ENCODE measurements around the gene NR1D1.

DNA sequence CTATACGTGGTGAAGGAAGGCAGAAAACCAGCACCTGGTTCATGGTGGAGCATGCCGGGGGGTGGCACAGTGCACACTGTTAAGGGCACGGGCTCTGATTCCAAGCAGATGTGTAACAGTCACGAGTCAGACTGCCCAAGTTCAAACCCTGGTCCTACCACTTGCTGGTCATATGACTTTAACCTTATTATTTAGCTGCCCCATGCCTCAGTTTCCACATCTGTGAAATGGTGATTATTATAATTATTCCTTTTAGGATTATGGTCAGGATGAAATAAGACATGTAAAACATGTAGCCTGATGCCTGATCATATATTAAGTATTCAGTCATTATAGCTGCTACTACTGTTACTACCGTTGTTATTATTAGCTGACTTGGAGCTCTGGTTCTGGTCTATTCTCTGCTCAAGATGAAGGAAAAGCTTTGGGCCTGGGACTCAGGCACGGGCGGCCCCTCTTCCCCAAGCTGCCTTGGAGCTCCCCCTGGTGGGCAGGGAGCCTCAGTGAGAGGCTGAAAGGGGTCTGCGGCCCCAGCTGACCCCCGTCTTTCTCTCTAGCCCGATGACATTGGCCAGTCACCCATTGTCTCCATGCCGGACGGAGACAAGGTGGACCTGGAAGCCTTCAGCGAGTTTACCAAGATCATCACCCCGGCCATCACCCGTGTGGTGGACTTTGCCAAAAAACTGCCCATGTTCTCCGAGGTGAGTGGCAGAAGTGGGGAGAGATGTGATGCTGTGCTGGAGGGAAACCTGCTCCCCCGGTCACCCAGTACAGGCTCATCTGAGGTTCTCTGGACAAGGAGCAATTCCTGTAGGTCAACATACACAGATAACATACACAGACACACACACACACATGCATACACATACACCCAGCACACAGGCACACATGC is 14.0 kb downstream of the NR1D1 start:
- TF ChIP-seq, protein P1, sequence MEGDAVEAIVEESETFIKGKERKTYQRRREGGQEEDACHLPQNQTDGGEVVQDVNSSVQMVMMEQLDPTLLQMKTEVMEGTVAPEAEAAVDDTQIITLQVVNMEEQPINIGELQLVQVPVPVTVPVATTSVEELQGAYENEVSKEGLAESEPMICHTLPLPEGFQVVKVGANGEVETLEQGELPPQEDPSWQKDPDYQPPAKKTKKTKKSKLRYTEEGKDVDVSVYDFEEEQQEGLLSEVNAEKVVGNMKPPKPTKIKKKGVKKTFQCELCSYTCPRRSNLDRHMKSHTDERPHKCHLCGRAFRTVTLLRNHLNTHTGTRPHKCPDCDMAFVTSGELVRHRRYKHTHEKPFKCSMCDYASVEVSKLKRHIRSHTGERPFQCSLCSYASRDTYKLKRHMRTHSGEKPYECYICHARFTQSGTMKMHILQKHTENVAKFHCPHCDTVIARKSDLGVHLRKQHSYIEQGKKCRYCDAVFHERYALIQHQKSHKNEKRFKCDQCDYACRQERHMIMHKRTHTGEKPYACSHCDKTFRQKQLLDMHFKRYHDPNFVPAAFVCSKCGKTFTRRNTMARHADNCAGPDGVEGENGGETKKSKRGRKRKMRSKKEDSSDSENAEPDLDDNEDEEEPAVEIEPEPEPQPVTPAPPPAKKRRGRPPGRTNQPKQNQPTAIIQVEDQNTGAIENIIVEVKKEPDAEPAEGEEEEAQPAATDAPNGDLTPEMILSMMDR (IDR thresholded peaks at IDR 0.05), result peak; percentile 73 to 91 (median 86)
- no peak for TF ChIP-seq POLR2A (IDR thresholded peaks at IDR 0.05)

All from body of pancreas (tissue), 4 donors.